LNCAP (cell line): ENCODE measurements around the gene SESN2.

Experiments
- CTCF ChIP-seq: fragments of 450-650 bp; IDR thresholded peaks from 2 replicates; pipeline ENCODE4 v1.5.1; 2017; ENCODE audit warnings: mild to moderate bottlenecking

Gene SESN2

GRCh38 chr1:28269529-28269928 lies 10.2 kb downstream of the SESN2 start:
- TF ChIP-seq CTCF = no peak

DNA sequence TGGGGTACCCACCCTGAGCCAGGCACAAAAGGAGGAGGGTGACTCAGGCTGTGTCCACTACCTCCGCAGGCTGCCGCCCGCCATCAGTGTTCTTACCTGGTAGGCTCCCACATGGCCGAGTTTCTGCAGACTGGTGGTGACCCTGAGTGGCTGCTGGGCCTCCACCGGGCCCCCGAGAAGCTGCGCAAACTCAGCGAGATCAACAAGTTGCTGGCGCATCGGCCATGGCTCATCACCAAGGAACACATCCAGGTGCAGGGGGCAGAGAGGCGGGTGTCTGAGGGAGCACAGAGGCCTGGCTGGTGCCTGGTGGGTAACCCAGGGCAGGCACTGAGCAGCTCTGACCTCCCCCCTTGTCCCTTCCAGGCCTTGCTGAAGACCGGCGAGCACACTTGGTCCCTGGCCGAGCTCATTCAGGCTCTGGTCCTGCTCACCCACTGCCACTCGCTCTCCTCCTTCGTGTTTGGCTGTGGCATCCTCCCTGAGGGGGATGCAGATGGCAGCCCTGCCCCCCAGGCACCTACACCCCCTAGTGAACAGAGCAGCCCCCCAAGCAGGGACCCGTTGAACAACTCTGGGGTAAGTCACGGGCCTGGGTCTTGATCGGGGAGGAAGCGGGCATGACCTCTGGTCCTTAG lies 13.0 kb downstream of the SESN2 start:
- no peak for TF ChIP-seq CTCF

- no peak for TF ChIP-seq CTCF
Observed at GRCh38 chr1:28273216-28273860, 14.0 kb downstream of the SESN2 start.

GRCh38 chr1:28278763-28279162 lies 19.4 kb downstream of the SESN2 start:
- no peak for TF ChIP-seq CTCF

GRCh38 chr1:28279721-28280120 lies 20.4 kb downstream of the SESN2 start:
- TF ChIP-seq CTCF = no peak

DNA sequence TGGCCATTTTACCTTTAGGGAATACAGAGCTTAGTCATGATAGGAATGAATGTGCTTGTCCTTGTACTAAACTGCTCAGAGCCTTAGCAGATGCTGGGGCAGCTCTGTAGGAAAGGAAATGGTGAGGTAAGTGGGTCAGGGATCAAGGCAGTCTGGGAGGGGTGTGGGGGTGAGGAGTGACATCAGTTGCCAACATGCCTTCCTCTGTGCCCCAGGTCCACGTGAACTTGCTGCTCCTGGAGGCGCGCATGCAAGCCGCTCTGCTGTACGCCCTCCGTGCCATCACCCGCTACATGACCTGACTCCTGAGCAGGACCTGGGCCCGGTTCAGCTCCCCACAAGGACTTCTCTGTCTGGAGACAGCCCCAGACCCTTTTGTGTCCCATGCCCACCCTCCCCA lies 21.2 kb downstream of the SESN2 start:
- TF ChIP-seq CTCF = no peak

GRCh38 chr1:28280977-28281381 lies 21.7 kb downstream of the SESN2 start:
- no peak for TF ChIP-seq CTCF
